C4-2B (cell line): ENCODE results near the gene AFF3.

Experiments
- ZFX ChIP-seq: fragments of 450-650 bp; IDR thresholded peaks from 2 replicates; pipeline ENCODE4 v1.6.1; 2017
- TF ChIP-seq, protein P1 (sequence below): fragments of 450-650 bp; conservative IDR thresholded peaks from 2 replicates; pipeline ENCODE4 v1.5.1; 2017; ENCODE audit warnings: mild to moderate bottlenecking

DNA sequence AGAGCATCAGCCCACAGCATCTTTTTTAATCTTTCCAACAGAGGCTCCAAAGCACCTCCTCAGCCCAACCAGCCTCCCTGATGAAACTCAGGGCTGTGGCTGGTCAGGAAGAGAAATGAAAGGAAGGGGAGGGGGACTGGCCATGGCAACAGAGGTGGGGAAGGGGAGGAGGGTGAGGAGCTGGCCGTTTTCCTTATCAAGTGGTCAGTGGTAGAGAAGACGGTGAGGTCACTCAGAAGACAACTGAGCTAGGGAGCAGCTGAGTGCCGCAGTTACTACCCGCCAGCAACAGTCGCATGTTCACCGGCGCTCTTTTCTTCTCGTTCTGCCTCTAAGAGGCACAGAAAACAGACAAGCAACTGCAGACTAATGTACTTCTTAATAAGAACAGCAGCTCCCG, 97.4 kb downstream of the AFF3 start:
- TF ChIP-seq, protein P1, sequence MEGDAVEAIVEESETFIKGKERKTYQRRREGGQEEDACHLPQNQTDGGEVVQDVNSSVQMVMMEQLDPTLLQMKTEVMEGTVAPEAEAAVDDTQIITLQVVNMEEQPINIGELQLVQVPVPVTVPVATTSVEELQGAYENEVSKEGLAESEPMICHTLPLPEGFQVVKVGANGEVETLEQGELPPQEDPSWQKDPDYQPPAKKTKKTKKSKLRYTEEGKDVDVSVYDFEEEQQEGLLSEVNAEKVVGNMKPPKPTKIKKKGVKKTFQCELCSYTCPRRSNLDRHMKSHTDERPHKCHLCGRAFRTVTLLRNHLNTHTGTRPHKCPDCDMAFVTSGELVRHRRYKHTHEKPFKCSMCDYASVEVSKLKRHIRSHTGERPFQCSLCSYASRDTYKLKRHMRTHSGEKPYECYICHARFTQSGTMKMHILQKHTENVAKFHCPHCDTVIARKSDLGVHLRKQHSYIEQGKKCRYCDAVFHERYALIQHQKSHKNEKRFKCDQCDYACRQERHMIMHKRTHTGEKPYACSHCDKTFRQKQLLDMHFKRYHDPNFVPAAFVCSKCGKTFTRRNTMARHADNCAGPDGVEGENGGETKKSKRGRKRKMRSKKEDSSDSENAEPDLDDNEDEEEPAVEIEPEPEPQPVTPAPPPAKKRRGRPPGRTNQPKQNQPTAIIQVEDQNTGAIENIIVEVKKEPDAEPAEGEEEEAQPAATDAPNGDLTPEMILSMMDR, result no peak
- TF ChIP-seq ZFX, result no peak
